Measurements from ENCODE around the gene KCNJ9. TPM values are rescaled to one million over a fixed set of nuclear protein-coding genes. Genes with fewer than 3 reads are reported as not detected.

Gene KCNJ9
- total and polyA plus RNA-seq, 10 of the 15 experiments (the other 5 are each of a cell fraction or from before 2014, with no cell fraction given): 0.12 TPM; not detected in 9

DNA sequence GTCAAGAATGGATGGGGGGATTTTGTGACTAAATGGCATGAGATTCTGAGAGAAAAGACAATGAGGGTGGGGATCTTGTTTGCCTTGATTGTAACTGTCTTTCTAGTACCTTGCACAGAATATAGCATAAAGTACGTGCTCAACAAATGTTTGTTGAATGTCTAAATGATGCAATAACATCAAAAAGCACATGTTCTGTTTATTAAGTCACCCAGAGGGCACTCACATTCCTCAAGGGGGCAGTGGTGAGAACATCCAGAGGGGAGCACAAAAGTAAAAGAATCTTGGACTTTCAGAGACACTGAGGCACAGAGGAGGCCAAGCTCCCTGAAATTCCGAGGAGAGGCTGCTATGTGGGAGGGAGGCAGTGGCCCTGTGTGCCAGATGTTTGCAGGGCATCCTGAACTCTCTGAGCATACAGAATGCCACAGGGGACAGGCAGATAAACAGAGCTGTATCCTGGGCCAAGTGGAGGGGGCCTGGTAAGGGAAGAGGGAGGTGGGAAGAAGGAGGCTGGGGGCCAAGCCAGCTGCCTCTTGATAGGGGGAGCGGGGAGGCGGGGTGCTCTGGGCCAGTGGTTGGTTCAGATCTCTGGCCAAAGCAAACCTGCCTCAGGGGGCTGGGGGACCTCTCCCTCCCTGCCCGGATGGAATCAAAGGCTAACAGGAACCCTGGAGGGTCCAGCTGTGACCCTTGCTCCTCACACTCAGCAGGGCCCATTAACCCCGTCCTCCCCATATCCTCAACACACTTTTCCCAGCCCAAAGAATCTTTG lies 27.7 kb downstream of the KCNJ9 start:
- ChIA-PET SMC1A (ENCODE audit: uncharacterized antibody, unreplicated experiment) (interaction anchor here (1.0 to 2.7 kb wide), 4 partner anchors 13 to 267 kb away, joined by 3 to 19 read pairs (median 4); no protein-coding TSS in a partner anchor), CTCF (interaction anchor here (0.6 to 11.6 kb wide), 17 partner anchors 11 to 980 kb away, joined by 3 to 189 read pairs (median 4); partner anchors contain the start of genes IGSF8 and NECTIN4), POLR2A (interaction anchor here (0.8 kb wide), 1 partner anchor 80 kb away, joined by 4 read pairs; no protein-coding TSS in a partner anchor), RAD21 (ENCODE audit: unreplicated experiment) (interaction anchor here (0.8 to 2.2 kb wide), 3 partner anchors 8 to 269 kb away, joined by 3 to 14 read pairs (median 3); no protein-coding TSS in a partner anchor)
- H3K79me2 ChIP-seq (ENCODE audit: control insufficient read depth, insufficient read depth, low read length): no peaks in the 10 kb centered on the region
- peak; percentile 79 for FAIRE-seq
- TF ChIP-seq SMC3 (IDR thresholded peaks at IDR 0.05; ENCODE audit: borderline replicate concordance, low read length): peak; percentile 32; the same call in 1 of the 2 replicates
- TF ChIP-seq, protein P1, sequence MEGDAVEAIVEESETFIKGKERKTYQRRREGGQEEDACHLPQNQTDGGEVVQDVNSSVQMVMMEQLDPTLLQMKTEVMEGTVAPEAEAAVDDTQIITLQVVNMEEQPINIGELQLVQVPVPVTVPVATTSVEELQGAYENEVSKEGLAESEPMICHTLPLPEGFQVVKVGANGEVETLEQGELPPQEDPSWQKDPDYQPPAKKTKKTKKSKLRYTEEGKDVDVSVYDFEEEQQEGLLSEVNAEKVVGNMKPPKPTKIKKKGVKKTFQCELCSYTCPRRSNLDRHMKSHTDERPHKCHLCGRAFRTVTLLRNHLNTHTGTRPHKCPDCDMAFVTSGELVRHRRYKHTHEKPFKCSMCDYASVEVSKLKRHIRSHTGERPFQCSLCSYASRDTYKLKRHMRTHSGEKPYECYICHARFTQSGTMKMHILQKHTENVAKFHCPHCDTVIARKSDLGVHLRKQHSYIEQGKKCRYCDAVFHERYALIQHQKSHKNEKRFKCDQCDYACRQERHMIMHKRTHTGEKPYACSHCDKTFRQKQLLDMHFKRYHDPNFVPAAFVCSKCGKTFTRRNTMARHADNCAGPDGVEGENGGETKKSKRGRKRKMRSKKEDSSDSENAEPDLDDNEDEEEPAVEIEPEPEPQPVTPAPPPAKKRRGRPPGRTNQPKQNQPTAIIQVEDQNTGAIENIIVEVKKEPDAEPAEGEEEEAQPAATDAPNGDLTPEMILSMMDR (IDR thresholded peaks at IDR 0.05 in 2 of 3, conservative IDR thresholded peaks at IDR 0.05 in 1 of 3; ENCODE audit: control insufficient read depth in 2 of 3, extremely low read depth in 1 of 3, insufficient read depth in 1 of 3, low read depth in 3 of 3, low read length in 3 of 3): peak; percentile 38 to 72 (median 58)
- no peak for TF ChIP-seq MXI1 (IDR thresholded peaks at IDR 0.05; ENCODE audit: low read depth, low read length)
- TF ChIP-seq ZZZ3 (IDR thresholded peaks at IDR 0.05; ENCODE audit: control insufficient read depth, insufficient read length, low read depth): no peak
- TF ChIP-seq GABPA (IDR thresholded peaks at IDR 0.05; ENCODE audit: low read depth): no peak
- TF ChIP-seq CEBPB (IDR thresholded peaks at IDR 0.05; ENCODE audit: borderline replicate concordance in 1 of 2, low read depth in 2 of 2, low read length in 2 of 2): peak in 1 of 2 experiments; percentile 36; a peak in 1 of 4 replicates
- no peak for TF ChIP-seq BCL11A (IDR thresholded peaks at IDR 0.05; ENCODE audit: low read depth, low read length)
- TF ChIP-seq, protein P2, sequence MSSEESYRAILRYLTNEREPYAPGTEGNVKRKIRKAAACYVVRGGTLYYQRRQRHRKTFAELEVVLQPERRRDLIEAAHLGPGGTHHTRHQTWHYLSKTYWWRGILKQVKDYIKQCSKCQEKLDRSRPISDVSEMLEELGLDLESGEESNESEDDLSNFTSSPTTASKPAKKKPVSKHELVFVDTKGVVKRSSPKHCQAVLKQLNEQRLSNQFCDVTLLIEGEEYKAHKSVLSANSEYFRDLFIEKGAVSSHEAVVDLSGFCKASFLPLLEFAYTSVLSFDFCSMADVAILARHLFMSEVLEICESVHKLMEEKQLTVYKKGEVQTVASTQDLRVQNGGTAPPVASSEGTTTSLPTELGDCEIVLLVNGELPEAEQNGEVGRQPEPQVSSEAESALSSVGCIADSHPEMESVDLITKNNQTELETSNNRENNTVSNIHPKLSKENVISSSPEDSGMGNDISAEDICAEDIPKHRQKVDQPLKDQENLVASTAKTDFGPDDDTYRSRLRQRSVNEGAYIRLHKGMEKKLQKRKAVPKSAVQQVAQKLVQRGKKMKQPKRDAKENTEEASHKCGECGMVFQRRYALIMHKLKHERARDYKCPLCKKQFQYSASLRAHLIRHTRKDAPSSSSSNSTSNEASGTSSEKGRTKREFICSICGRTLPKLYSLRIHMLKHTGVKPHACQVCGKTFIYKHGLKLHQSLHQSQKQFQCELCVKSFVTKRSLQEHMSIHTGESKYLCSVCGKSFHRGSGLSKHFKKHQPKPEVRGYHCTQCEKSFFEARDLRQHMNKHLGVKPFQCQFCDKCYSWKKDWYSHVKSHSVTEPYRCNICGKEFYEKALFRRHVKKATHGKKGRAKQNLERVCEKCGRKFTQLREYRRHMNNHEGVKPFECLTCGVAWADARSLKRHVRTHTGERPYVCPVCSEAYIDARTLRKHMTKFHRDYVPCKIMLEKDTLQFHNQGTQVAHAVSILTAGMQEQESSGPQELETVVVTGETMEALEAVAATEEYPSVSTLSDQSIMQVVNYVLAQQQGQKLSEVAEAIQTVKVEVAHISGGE (CRISPR knock-in tag; IDR thresholded peaks at IDR 0.05): no peak
- peak; percentile 70 for ATAC-seq
- no TSS peak for BruUV-seq (replicated peaks)
- 10% methylated on average over 6 of the region's 6 CpGs for WGBS (ENCODE audit: insufficient coverage, insufficient replicate concordance, low lambda C conversion rate, missing lambda C conversion rate)
- H3K9me3 ChIP-seq (replicated peaks; ENCODE audit: control insufficient read depth, insufficient read depth, low read length): no peaks in the 10 kb centered on the region
- no peak overlapping the region for H3K4me3 ChIP-seq
- DNase-seq (ENCODE audit: low read depth, low spot score): no peak
- no peak overlapping the region for H3K27ac ChIP-seq (ENCODE audit: control insufficient read depth, insufficient read depth)
- H3K4me1 ChIP-seq (ENCODE audit: control insufficient read depth, insufficient read depth, low read length): no peaks in the 10 kb centered on the region
- no peak overlapping the region for H3K9ac ChIP-seq (ENCODE audit: control insufficient read depth, insufficient read depth, low read length)
- no peaks in the 10 kb centered on the region for H4K20me1 ChIP-seq (ENCODE audit: control insufficient read depth, insufficient read depth)
- no peaks in the 10 kb centered on the region; a peak in 1 of 4 replicates for H3K27me3 ChIP-seq (replicated peaks in 1 of 2; ENCODE audit: control insufficient read depth in 2 of 2, insufficient read depth in 2 of 2, low read length in 1 of 2)
- intact Hi-C loops (cut with micrococcal nuclease; ENCODE audit: unreplicated experiment) (loop anchor here (2.0 kb wide), 1 partner anchor 144 kb away; no protein-coding TSS in a partner anchor), in situ Hi-C loops (cut with MboI) (no loop called here)
- no peaks in the 10 kb centered on the region for H3K36me3 ChIP-seq (ENCODE audit: control insufficient read depth in 2 of 2, insufficient read depth in 2 of 2, low read length in 1 of 2)
- H2AFZ ChIP-seq (ENCODE audit: control insufficient read depth, low read depth, low read length): no peak overlapping the region; the same call in 1 of the 2 replicates
- no peak overlapping the region for H3K4me2 ChIP-seq (ENCODE audit: control insufficient read depth, insufficient read depth)
